T-helper 17 cell (primary cell): ENCODE results near the gene RBMS3. TPM values are rescaled to one million over a fixed set of nuclear protein-coding genes. Genes with fewer than 3 reads are reported as not detected.

ENCODE experiments used
- ATAC-seq: fragments of 150-1000 bp; cut with Tn5 transposase; 2 replicates; pipeline ENCODE4 v1.10.0; 2021; ENCODE audit warnings: mild to moderate bottlenecking, moderate library complexity
- DNase-seq, 3 donors: peaks; one replicate each; pipeline versions ENCODE4 v3.0.0 to v3.0.0-alpha.2; 2020 to 2021
- H3K9me3 ChIP-seq: one replicate; pipeline ENCODE4 v1.7.0; 2013; ENCODE audit warnings: low read length, mild to moderate bottlenecking; ENCODE audit not compliant: control insufficient read depth, poor library complexity, severe bottlenecking
- H3K27ac Mint-ChIP-seq: one replicate; pipeline ENCODE4 v1.8.0; 2022; ENCODE audit warnings: mild to moderate bottlenecking, moderate library complexity, mixed read lengths
- H3K27me3 Mint-ChIP-seq: one replicate; pipeline ENCODE4 v1.8.0; 2022; ENCODE audit warnings: mixed read lengths
- H3K36me3 Mint-ChIP-seq: one replicate; pipeline ENCODE4 v1.8.0; 2022; ENCODE audit warnings: low read depth, mixed read lengths
- H3K4me1 Mint-ChIP-seq: one replicate; pipeline ENCODE4 v1.8.0; 2022; ENCODE audit warnings: mild to moderate bottlenecking, mixed read lengths
- H3K4me3 Mint-ChIP-seq: one replicate; pipeline ENCODE4 v1.8.0; 2022; ENCODE audit warnings: mild to moderate bottlenecking, moderate library complexity, mixed read lengths
- total RNA-seq, 4 donors: library from RNA in 2 of 4; stranded (reverse) in 2 of 4; gene quantifications; one replicate each; pipeline ENCODE4 v1.2.3 and lab custom pipeline; 2022 to 2026

Gene RBMS3
- total RNA-seq, 2 donors from 2014 or later, result 0.37 to 1.7 TPM

- no peak overlapping the region for H3K27ac Mint-ChIP-seq
- DNase-seq, result no peak
- H3K4me3 Mint-ChIP-seq, result no peak overlapping the region
- H3K36me3 Mint-ChIP-seq, result no peaks in the 10 kb centered on the region
- ATAC-seq, result no peak
- no peaks in the 10 kb centered on the region for H3K9me3 ChIP-seq
- H3K4me1 Mint-ChIP-seq, result no peaks in the 10 kb centered on the region
- H3K27me3 Mint-ChIP-seq, result no peaks in the 10 kb centered on the region
Observed at GRCh38 chr3:29581311-29581710, 300.4 kb downstream of the RBMS3 start.

- Mint-ChIP-seq H3K27ac (no peak overlapping the region), H3K4me1 (no peaks in the 10 kb centered on the region), H3K4me3 (no peak overlapping the region), H3K36me3 (no peaks in the 10 kb centered on the region), H3K27me3 (no peaks in the 10 kb centered on the region)
- no peak for DNase-seq
- no peaks in the 10 kb centered on the region for H3K9me3 ChIP-seq
- ATAC-seq, result no peak
Observed at GRCh38 chr3:29582273-29582672, 301.4 kb downstream of the RBMS3 start.

- Mint-ChIP-seq H3K4me1 (no peaks in the 10 kb centered on the region), H3K4me3 (no peak overlapping the region), H3K27ac (no peak overlapping the region), H3K27me3 (no peaks in the 10 kb centered on the region), H3K36me3 (no peaks in the 10 kb centered on the region)
- DNase-seq, result no peak
- H3K9me3 ChIP-seq, result no peaks in the 10 kb centered on the region
- no peak for ATAC-seq
Observed at GRCh38 chr3:29583861-29584260, 303.0 kb downstream of the RBMS3 start.

DNA sequence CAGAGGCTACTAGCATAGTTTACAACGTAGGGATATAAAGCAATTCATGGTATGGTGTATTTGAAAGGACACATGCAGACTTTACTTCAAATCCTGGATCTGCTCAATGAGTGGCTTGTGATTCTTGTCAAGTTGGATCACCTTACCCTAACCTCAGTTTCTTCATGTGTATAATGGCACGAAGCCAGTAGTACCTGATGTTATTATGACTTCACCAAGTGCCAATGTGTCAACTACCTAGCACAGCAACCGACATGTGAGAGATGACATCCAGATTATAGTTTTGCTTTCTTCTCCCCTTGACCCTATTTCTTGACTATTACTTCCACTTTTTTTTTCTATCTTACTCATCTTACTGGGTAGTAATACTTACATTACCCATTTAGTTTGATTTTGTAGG lies 304.5 kb downstream of the RBMS3 start:
- H3K9me3 ChIP-seq, result no peaks in the 10 kb centered on the region
- no peak overlapping the region for H3K27ac Mint-ChIP-seq
- no peaks in the 10 kb centered on the region for H3K36me3 Mint-ChIP-seq
- no peaks in the 10 kb centered on the region for H3K27me3 Mint-ChIP-seq
- H3K4me3 Mint-ChIP-seq, result no peak overlapping the region
- DNase-seq, result no peak
- ATAC-seq, result no peak
- no peaks in the 10 kb centered on the region for H3K4me1 Mint-ChIP-seq

- ATAC-seq (no peak), DNase-seq (no peak)
- Mint-ChIP-seq H3K4me3 (no peak overlapping the region), H3K27ac (no peak overlapping the region), H3K27me3 (no peaks in the 10 kb centered on the region), H3K4me1 (no peaks in the 10 kb centered on the region), H3K36me3 (no peaks in the 10 kb centered on the region)
- H3K9me3 ChIP-seq, result no peaks in the 10 kb centered on the region
Observed at GRCh38 chr3:29587340-29587739, 306.5 kb downstream of the RBMS3 start.

GRCh38 chr3:29590012-29590411 lies 309.1 kb downstream of the RBMS3 start:
- Mint-ChIP-seq H3K4me3 (no peak overlapping the region), H3K36me3 (no peaks in the 10 kb centered on the region), H3K4me1 (no peaks in the 10 kb centered on the region), H3K27me3 (no peaks in the 10 kb centered on the region), H3K27ac (no peak overlapping the region)
- no peak for ATAC-seq
- no peak for DNase-seq
- no peaks in the 10 kb centered on the region for H3K9me3 ChIP-seq

DNA sequence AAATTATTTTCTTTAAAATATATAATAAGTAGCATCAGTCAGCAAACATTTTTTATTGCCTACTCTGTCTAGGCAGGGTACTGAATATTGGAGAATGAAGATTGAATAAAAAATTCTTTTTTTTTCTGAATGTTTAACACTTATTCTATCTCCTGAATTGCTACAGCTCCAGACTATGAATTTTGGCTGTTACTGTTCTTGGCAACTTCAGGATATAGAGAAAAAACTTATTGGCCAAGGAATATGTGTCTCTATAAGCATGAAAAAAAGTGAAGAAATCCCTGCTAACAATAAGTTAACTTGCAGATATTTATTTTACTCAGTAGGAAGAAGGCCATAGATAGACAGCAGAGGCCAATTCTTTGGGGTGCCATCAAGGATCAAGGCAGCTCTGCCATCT lies 309.6 kb downstream of the RBMS3 start:
- Mint-ChIP-seq H3K27ac (no peak overlapping the region), H3K4me3 (no peak overlapping the region), H3K36me3 (no peaks in the 10 kb centered on the region), H3K27me3 (no peaks in the 10 kb centered on the region), H3K4me1 (no peaks in the 10 kb centered on the region)
- no peaks in the 10 kb centered on the region for H3K9me3 ChIP-seq
- ATAC-seq, result no peak
- no peak for DNase-seq

- no peak overlapping the region for H3K27ac Mint-ChIP-seq
- H3K9me3 ChIP-seq, result no peaks in the 10 kb centered on the region
- no peaks in the 10 kb centered on the region for H3K36me3 Mint-ChIP-seq
- H3K27me3 Mint-ChIP-seq, result no peaks in the 10 kb centered on the region
- no peak overlapping the region for H3K4me3 Mint-ChIP-seq
- DNase-seq (no peak), ATAC-seq (no peak)
- H3K4me1 Mint-ChIP-seq, result no peaks in the 10 kb centered on the region
Observed at GRCh38 chr3:29591579-29591978, 310.7 kb downstream of the RBMS3 start.

DNA sequence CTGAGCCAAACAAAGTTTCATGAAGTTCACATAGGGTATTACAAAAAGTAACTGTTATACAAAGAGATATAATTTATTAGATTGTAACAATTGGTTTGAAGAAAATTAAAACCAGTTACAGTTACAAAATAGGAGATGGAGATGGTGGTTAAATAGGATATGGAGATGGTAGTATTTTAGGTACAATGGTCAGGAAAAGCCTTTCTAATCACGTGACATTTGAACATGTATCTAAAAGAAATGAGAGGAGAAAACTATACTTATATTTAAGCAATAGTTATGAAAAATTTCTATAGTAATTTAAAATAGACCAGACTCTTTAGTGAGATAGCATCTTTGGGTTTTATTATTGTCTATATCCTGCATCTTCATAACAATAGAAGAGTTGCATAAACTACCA lies 312.9 kb downstream of the RBMS3 start:
- Mint-ChIP-seq H3K27ac (no peak overlapping the region), H3K4me1 (no peaks in the 10 kb centered on the region), H3K27me3 (no peaks in the 10 kb centered on the region), H3K4me3 (no peak overlapping the region), H3K36me3 (no peaks in the 10 kb centered on the region)
- H3K9me3 ChIP-seq, result no peaks in the 10 kb centered on the region
- ATAC-seq (no peak), DNase-seq (no peak)

- Mint-ChIP-seq H3K36me3 (no peaks in the 10 kb centered on the region), H3K27ac (no peak overlapping the region), H3K4me3 (no peak overlapping the region), H3K27me3 (no peaks in the 10 kb centered on the region), H3K4me1 (no peaks in the 10 kb centered on the region)
- H3K9me3 ChIP-seq, result no peaks in the 10 kb centered on the region
- no peak for DNase-seq
- no peak for ATAC-seq
Observed at GRCh38 chr3:29594261-29594660, 313.4 kb downstream of the RBMS3 start.

DNA sequence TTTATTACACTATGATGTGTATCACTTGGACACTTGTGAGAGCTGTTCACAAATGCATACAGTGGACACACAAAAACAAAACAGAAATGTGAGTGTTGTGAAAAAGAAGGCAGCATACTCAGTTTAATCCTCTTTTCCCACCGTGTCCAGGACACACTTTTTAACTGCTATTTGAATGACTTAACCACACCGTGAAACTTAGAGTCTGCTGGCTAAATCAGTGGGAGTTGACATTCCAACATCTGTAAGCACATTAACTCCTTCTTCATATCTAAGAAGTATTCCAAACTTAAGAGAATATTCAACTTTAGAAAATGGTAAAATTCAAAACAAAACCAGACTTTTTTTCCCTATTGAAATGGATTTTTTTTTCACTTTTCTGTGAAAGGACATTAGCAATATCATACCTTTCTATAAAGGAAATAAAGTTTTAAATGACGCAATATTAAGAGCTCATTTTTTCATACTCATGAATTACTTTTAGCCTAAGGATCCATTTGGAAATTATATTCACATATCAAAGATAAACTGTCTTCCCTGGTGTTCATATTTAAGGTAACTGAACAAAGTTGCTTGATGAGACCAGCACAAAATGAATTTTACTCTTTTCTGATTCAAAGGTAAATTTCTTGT lies 316.6 kb downstream of the RBMS3 start:
- Mint-ChIP-seq H3K4me3 (no peak overlapping the region), H3K4me1 (peaks cover 2% of the 10 kb centered on the region), H3K27me3 (no peaks in the 10 kb centered on the region), H3K36me3 (no peaks in the 10 kb centered on the region), H3K27ac (no peak overlapping the region)
- DNase-seq, result no peak
- H3K9me3 ChIP-seq, result no peaks in the 10 kb centered on the region
- no peak for ATAC-seq

GRCh38 chr3:29601861-29602585 lies 321.2 kb downstream of the RBMS3 start:
- H3K4me3 Mint-ChIP-seq, result no peak overlapping the region
- DNase-seq (no peak), ATAC-seq (no peak)
- H3K36me3 Mint-ChIP-seq, result no peaks in the 10 kb centered on the region
- H3K27ac Mint-ChIP-seq, result no peak overlapping the region
- H3K27me3 Mint-ChIP-seq, result no peaks in the 10 kb centered on the region
- peaks cover 2% of the 10 kb centered on the region for H3K4me1 Mint-ChIP-seq
- no peaks in the 10 kb centered on the region for H3K9me3 ChIP-seq

GRCh38 chr3:29605845-29606244 lies 325.0 kb downstream of the RBMS3 start:
- ATAC-seq (no peak), DNase-seq (no peak)
- no peak overlapping the region for H3K27ac Mint-ChIP-seq
- no peaks in the 10 kb centered on the region for H3K36me3 Mint-ChIP-seq
- H3K4me3 Mint-ChIP-seq, result no peak overlapping the region
- H3K27me3 Mint-ChIP-seq, result no peaks in the 10 kb centered on the region
- H3K9me3 ChIP-seq, result no peaks in the 10 kb centered on the region
- H3K4me1 Mint-ChIP-seq, result no peaks in the 10 kb centered on the region

- no peaks in the 10 kb centered on the region for H3K27me3 Mint-ChIP-seq
- no peaks in the 10 kb centered on the region for H3K36me3 Mint-ChIP-seq
- DNase-seq (no peak), ATAC-seq (no peak)
- H3K9me3 ChIP-seq, result no peaks in the 10 kb centered on the region
- H3K27ac Mint-ChIP-seq, result no peak overlapping the region
- H3K4me3 Mint-ChIP-seq, result no peak overlapping the region
- no peaks in the 10 kb centered on the region for H3K4me1 Mint-ChIP-seq
Observed at GRCh38 chr3:29606416-29606815, 325.5 kb downstream of the RBMS3 start.
